DOHH2 (cell line): Measurements from ENCODE around the gene NUP93.

Experiments
- CTCF ChIP-seq: fragments of 200-600 bp; sonication (generic); IDR thresholded peaks from one replicate; pipeline ENCODE4 v1.5.1; 2014; ENCODE audit warnings: antibody characterized with exemption, mild to moderate bottlenecking, low read depth, low read length; ENCODE audit not compliant: poor library complexity, severe bottlenecking
- EZH2phosphoT487 ChIP-seq: fragments of 200-600 bp; sonication (generic); IDR thresholded peaks from 2 replicates; pipeline ENCODE4 v1.6.1; 2017; ENCODE audit warnings: borderline replicate concordance, mild to moderate bottlenecking, antibody characterized with exemption, low read length, moderate library complexity, mixed read lengths

DNA sequence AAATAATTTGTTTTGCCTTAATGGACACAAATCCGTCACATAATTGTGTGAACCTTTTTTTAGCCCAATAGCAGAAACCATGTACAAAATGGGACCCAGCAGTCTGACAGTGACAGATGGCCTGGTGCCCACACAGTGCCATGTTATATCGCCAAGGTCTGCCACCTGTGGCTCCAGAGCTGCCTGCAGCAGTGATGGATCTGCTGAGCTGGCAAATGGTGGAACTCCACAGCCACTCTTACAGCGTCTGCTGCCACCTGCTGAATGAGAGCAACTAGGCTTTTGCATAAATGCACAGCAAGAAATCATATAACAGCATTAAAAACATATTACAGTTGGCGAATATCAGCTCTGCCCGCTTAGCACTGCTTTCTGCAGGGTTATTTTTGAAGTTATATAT lies 59.4 kb downstream of the NUP93 start:
- TF ChIP-seq CTCF: no peak
- TF ChIP-seq EZH2phosphoT487: no peak
